GM23248 (cell line): ENCODE measurements around the gene PRKAG1.

Experiments used
- EZH2 ChIP-seq: fragments of 200-600 bp; sonication (generic); IDR thresholded peaks from 2 replicates; pipeline ENCODE4 v1.6.1; 2018; ENCODE audit warnings: antibody characterized with exemption, mild to moderate bottlenecking; ENCODE audit not compliant: insufficient read depth, poor library complexity, severe bottlenecking
- EZH2phosphoT487 ChIP-seq: fragments of 200-600 bp; sonication (generic); IDR thresholded peaks from 2 replicates; pipeline ENCODE4 v1.6.1; 2018; ENCODE audit warnings: antibody characterized with exemption, moderate library complexity, mild to moderate bottlenecking, low read depth; ENCODE audit not compliant: insufficient read depth

- no peak for TF ChIP-seq EZH2
- no peak for TF ChIP-seq EZH2phosphoT487
Observed at GRCh38 chr12:49037111-49037946, 18.8 kb upstream of the PRKAG1 start.
